HL-60/S4 (cell line): ENCODE results near the gene AGMO.

Experiments
- in situ Hi-C: fragments of 300-500 bp; cut with MboI; formaldehyde crosslinking; loops from 2 replicates; pipeline ENCODE4 v1.14.3; 2022; ENCODE audit warnings: low sequenced_read_pairs

Gene AGMO

DNA sequence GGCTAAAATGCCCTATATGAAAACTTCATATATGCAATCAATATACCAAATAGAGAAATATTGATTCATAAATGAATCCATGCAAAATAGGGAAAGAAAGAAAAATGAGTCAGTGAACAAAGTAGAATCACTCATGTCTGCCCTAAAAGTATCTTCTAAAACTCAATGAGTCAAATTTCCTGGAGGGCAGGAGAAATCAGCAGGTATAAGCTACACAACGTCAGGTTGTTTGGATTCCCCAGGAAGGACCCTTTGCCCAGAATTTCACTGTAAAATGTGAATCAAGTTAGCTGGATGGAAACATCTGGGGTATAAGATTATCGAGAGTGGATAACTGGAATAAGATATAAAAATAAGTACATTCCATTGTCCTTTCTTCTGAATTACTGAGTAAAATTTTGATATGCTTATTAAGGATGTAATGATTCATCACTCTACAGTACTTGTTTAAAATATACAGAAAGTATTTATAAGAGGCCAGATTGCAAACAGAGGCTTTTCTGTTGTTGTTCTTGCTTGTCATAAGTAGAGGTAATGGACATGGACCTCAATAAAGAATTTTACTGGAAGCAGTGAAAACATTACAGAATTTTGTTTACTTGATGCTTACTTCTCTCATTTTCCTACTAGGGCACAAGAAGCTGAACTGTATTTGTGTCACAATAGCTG is 99.0 kb downstream of the AGMO start:
- in situ Hi-C loops, result no loop called here

DNA sequence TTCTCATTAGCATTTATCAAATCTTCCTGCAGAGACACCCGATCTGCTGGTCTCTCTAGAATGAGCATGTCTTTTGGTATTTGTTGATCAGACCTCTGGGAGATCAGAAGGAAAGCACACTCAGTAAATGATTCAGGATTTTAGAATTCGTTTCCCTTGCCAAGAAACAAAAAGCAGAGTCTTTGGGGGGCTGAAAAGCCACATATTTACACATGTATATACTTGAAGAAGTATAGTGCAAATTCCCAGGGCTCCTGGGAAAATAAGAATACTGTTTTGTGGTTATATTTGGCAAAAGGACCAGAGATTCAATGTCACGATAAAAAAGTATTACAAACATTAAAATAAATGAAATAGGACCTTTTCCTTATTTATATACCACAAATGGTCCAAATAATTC is 100.2 kb downstream of the AGMO start:
- in situ Hi-C loops, result no loop called here

DNA sequence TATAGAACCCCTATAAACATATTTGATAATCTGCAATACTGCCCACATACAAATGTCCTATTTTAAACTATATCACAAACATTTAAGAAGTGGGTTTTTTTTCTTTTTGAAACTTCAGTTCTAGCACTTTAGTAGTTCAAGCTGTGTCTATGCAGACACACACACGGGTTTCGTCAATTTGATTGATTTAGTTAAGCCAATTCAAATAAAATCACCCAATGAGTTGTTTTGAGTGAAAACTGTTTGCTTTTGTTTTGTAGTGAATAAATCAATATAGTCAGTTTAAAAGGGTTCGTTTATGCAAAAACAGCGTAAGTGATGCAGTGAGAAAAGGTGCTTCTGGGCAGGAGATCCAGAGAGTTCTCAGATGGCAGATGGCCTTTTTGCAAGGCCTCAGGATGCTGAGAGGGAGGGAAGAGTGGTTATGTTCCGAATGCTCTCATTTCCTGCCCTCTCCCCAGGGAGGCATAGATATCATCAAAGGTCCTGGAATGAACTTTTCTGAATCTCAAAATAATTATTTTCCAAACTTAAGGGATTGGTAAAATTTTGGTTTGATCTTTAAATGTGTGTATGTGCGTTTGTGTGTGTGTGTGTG is 102.7 kb downstream of the AGMO start:
- in situ Hi-C loops, result no loop called here

DNA sequence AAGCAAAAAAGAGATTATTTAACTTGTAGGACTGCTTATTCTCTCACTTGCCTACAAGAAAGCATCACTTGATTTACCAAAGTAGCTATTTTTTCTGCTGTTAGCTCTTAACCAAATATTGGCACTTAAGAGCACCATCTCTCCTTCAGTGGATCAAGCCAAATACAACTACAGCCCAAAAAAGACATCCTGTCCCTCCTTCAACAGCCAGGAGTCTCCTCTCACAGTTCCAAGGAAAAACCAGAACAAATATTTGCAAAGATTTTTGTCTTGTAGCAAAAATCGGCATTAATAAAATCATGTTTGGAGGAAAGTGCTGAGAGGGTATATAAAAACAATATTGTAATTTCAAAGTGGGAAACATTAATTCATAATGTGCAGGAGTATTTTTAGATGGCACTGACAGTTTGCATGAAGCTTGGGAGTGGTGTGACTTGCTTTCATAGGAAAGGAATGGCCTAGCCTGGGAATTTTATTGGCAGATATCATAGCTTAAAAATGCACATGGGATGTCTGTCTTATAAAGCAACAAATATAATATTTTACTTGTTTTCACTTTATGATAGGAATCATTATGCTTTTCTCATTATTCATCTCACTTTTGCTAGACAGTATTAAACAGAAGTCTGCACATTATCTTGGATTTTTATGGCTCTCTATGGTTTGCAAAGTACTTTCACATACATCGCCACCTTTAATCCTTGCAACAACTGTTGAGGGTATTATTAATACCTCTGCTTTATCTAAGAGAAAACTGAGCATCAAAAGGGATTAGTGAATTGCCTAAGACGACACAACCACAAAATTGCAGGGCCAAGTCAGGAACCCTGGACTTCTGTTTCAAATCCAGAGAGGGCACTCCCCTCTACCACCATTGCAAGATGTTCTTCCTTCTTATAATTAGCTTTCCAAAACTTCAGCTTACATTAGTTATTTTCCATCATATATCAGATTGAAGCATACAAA is 103.5 kb downstream of the AGMO start:
- in situ Hi-C loops, result no loop called here

DNA sequence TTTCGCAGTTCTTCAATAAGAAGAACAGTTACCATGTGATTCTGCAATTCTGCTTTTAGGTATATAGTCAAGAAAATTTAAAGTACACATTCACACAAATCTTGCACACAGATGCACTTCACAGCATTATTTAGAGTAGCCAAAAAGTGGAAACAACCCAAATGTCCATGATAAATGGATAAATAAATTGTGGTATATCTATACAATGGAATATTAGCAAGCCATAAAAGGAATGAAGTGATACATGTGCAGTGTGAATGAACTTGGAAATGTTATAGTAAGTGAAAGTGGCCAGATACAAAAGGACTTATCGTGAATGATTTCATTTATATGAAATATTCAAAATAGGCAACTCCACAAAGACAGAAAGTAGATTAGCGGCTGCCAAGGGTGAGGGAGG is 109.1 kb downstream of the AGMO start:
- in situ Hi-C loops, result no loop called here

DNA sequence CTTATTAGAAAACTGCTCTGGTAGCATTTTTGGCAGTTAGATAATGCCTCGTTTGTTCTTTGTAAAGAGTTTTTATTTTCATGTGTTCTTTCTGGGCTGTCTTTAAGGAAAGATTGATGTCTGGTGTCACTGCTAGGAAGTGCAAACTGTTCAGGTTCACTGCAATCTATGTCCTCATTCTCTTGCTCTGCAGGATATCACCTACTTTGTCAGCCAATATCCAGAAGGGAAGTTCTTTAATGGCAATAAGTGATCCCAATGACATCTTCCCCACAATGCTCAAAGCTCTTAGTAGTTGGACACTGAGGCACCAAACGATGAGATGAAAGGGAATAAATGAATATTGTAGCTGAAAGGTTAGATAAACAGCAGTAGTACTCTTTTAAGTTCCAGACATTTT is 115.1 kb downstream of the AGMO start:
- in situ Hi-C loops, result no loop called here

DNA sequence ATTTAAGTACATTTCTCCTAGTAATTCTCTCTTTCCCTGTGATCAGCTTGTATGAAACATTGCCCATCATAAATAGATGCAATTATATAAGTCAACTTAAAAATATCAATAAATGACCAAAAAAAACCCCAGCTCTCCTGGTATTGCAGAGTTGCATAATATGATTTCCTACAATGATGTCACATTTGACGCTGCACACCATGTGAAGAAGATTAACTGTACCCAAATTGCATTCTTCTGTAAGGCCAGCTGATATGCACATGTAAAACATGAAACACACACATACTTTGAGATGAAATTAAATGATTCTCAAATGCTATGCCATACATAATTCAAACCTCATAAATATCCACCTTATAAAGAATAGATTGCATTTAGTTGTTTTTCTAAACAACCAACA is 115.5 kb downstream of the AGMO start:
- in situ Hi-C loops, result no loop called here

DNA sequence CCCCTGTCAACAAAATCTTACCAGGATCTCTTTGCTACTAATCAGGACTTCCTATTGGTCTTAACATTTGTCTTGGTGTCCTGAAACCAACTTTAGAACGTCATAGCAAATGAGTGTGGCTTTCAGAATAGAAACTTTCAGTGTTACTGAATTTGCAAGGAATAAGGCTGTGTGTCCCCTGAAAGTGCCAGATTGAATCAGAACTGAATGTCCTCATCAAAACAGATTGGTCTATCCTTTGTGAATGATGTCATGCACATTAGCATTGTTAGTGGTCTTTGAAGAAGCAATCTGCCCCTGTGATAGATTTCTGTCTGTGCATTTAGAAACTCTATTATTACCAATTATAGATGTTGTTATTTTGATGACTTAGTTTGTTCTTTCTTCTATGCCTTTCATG is 119.9 kb downstream of the AGMO start:
- in situ Hi-C loops, result no loop called here

DNA sequence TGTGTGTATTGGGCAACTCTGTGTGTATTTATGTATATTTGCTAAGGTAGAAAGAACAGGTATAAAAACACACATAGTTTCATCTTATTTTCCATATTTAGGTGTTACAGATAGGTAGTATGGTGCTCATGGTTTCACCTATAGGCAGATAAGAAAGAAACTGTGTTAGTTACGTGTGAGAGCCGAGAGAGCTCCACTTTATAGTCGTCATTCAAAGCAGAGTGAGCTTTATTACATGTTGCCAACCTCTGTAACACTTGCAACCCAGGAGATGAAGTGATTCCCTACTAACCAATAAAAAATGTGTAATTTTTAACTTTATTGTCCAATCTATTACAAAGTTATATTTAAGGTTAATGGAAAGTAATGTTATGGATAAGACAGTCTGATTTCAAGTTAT is 121.3 kb downstream of the AGMO start:
- in situ Hi-C loops, result no loop called here

DNA sequence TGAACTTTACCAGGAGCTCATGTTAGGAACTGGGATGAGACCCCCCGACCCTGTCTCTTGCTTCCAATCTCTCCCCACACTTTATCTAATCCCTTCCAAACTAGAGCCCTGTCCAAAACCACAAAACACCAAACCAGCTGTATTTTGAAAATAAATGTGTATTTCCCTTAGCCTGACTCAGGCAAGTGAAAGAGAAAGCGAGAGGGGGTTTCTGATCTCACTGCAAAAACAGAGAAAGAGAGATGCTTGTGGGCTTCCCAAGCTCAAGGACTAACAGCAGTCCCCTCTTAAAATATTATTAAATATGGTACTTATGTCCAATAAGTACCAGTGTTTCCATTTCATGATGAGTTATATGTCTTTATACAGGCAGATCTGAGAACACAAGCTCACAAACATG is 122.0 kb downstream of the AGMO start:
- in situ Hi-C loops, result no loop called here

DNA sequence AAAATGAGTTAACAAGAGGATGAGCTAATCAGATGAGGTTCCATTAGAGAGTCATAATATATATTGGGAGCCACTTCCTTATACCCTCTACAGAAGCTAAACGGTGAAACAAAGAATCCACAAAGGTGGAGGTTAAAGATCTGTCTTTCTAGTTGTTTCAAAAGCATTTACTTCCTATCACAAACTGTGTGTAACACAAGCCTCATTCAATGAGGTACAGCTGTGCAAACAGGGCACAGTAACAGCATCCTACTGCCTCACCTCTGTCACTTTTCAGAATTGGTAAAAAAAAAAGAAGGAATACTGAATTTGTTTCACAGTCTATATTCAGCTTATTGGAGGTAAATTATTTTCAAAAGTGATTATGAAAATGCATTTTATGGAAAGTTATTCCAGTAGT is 128.7 kb downstream of the AGMO start:
- in situ Hi-C loops, result no loop called here

DNA sequence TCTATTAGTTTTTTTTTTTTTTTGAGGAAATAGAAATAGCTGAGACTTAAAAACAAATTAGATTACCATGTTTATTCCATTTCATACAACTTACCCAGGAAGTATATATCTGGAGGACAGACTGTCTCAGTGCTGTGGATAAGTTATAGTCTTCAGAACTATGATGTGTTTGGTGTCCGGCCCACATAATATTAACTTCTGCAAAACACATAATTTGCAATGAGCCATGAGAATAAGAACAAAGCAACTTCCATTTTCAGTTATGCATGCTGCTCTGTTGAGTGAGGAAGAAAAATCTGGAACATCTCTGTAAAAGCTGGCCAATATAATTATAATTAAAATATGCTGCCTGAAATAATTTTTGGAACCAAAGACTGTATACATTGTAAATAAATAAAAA is 130.9 kb downstream of the AGMO start:
- in situ Hi-C loops, result no loop called here

DNA sequence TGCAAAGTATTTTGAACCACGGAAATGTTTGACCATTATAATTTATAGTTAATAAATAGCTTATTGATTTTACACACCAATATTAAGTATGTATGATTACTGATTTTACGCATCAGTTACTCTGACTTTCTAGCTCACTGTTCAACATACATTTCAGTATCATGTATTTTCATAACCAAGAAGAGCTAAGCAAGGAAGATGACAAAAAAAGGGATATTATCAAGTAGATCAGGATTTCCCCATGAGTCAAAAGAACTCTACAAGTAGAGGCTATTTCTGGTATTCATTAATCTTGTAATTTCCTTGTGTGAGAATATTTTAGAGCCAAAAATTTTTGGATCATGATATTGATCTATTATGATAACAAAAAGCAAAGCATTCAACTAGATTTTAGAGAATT is 131.6 kb downstream of the AGMO start:
- in situ Hi-C loops, result no loop called here

DNA sequence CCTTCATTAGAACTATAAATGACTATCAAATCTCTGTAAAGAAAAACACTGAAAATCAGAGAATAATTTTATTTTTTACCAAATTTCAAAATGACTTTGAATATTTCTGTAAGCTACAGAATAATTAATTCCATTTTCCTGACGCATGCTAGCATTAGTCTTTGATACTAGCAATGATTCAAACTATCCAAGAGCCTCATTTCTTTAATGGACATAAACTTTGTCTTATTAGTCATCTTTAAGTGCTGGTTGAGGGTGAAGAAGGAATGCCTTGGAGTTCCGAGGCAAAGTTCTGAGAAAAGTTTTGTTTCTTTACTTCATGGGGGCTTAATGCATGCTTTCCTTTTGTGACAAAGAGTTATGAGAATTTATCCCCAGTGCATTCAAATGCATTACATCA is 137.3 kb downstream of the AGMO start:
- in situ Hi-C loops, result no loop called here

DNA sequence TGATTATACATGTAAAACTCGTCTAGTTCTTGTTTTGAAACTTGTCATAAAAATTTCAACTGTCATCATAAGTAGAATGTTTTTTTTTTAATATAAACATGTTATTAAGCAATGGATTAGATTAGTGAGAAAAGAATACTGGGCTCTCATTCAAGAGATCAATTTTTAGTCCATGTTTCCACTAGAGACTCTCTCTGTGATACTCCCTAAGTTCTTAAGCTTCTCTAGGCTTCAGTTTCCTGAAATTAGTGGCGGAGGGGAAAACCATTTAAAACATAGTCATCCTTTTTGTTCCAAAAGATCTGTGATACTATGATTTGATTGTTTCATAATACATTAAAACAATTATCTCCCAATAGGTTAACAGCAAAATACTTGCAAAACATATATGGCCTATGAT is 142.2 kb downstream of the AGMO start:
- in situ Hi-C loops, result no loop called here

DNA sequence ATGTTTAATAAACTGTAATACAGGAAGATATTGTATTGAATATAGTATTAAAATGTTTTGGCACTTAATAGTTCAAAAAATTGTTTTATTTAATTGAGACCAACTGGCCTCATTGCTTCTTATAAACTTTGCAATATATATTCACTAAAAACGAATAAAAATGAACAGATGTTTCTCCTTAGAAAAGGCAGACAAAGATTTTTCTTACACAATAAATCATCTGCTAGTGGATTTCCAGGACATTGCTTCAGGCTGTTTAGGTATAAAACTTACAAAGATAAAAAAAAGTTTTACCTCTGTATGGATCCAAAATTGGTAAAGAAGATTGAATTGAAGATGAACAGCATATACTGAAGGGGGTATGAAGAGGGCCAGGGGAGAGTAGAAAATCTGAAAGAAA is 143.6 kb downstream of the AGMO start:
- in situ Hi-C loops, result no loop called here

DNA sequence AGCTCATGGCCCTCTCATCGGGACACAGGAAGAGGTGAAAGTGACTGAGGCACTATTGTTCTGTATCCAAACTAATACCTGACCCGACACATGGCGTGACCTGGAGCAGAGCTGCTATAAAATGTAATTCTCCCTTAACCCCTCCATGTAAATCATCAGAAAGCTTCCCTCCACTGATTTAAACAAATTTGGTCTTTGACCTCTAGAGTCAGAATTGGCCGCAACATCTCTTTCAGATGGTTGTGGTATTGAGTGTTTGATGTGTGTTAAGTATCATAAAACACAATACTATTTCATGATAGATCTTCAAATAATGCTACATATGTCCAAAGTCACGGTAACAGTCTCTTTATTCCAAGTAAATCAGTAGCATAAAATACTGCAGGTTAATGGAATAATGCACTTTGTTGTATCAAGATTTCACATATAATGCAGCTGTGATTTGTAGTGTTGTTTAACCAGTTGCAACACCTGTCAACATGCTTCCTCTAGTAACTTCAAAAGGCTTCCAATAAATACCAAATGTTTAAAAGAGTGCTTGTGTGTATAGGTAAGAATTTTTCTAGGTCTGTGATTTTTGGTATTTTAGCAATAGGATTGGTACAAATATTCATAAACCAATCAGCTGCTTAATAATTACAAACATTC is 144.3 kb downstream of the AGMO start:
- in situ Hi-C loops, result no loop called here

DNA sequence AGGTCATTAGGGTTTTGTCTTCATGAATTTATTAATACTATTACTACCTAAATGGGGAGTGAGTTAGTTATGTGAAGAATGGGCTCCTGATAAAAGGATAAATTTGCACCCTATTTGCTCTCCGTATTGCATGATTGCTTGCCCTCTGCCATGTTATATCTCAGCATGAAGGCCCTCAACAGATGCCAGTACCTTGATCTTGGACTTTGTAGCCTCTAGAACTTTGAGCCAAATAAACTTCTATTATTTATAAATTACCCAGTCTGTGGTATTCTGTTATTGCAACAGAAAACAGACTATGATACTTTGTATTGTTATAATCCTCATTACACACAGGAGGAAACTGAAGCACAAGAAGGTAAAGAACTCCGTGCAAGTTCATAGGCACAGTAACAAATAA is 150.8 kb downstream of the AGMO start:
- in situ Hi-C loops, result no loop called here

DNA sequence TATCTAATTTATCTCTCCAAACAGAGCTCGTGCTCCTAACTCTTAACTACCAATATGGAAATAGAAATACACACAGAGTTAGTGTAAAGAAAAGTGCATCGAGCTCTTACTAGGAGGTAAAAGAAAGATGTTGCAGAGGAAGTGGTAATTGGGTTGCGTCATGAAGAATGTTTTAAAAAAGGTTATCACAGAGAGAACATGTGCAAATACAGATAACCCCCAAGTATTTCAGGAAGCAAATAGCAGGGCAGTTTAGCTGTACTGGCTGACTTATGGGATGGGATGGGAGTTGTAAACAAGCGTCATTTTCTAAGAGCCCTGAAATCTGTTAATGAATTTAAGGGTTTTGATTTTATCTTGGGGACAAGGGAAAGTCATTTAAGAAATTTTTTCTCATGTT is 153.9 kb downstream of the AGMO start:
- in situ Hi-C loops, result no loop called here

DNA sequence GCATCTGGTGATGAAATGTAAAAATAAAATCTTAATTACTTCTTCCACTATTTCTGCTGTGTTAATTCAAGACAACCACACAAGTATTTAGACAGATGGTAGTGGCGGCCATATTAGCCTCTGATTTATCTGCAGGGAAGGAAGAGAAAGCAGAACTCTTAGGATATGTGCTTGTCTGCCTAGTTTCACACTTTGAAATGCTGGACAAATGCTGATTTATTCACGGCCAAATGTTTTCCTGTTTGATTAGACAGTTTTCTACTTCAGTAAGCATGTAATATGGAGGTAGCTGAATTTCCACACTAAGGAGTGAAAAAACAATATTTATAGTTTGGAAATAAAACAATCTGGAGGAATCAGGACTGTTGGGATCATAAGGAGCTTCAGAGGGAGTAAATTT is 158.1 kb downstream of the AGMO start:
- in situ Hi-C loops, result no loop called here

DNA sequence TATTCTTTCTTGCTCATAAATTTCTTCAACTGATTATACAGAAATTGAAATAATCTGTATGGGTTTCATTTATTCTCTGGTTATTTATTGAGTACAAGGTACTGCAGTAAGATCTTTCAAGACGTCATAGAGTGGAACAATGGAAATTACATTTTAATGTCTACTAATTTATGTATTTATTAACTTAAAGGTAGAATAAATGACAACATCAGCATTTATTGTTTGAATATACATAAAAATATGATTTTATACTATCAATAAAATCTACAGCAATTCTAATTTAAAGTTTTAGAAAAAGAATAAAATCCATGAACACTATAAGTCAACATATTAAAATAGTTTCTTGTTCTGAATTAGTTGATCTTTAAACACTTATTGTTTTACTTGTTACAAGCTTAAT is 158.5 kb downstream of the AGMO start:
- in situ Hi-C loops, result no loop called here
